ENCODE measurements around the gene HMGXB3.

HMGXB3 gene

GRCh38 chr5:150060471-150060870 lies 59.9 kb downstream of the HMGXB3 start:
- no peak for DNase-seq (ENCODE audit: low read depth)
- in situ Hi-C loops (cut with HindIII; ENCODE audit: low sequenced_read_pairs): no loop called here
- TF ChIP-seq CTCF (IDR thresholded peaks at IDR 0.05; ENCODE audit: low read depth, low read length, missing control alignments): no peak
- no peak overlapping the region for H3K4me3 ChIP-seq (ENCODE audit: low read depth, low read length)

- TF ChIP-seq CTCF (IDR thresholded peaks at IDR 0.05; ENCODE audit: low read depth, low read length, missing control alignments): no peak
- in situ Hi-C loops (cut with HindIII; ENCODE audit: low sequenced_read_pairs): no loop called here
- no peak overlapping the region for H3K4me3 ChIP-seq (ENCODE audit: low read depth, low read length)
- no peak for DNase-seq (ENCODE audit: low read depth)
Measured at GRCh38 chr5:150061538-150061995, 61.0 kb downstream of the HMGXB3 start.

- H3K4me3 ChIP-seq (ENCODE audit: low read depth, low read length): no peak overlapping the region
- in situ Hi-C loops (cut with HindIII; ENCODE audit: low sequenced_read_pairs): no loop called here
- DNase-seq (ENCODE audit: low read depth): no peak
- TF ChIP-seq CTCF (IDR thresholded peaks at IDR 0.05; ENCODE audit: low read depth, low read length, missing control alignments): no peak
Measured at GRCh38 chr5:150062216-150062922, 61.8 kb downstream of the HMGXB3 start.

- in situ Hi-C loops (cut with HindIII; ENCODE audit: low sequenced_read_pairs): no loop called here
- DNase-seq (ENCODE audit: low read depth): no peak
- no peak for TF ChIP-seq CTCF (IDR thresholded peaks at IDR 0.05; ENCODE audit: low read depth, low read length, missing control alignments)
- no peak overlapping the region for H3K4me3 ChIP-seq (ENCODE audit: low read depth, low read length)
Measured at GRCh38 chr5:150063638-150064037, 63.1 kb downstream of the HMGXB3 start.

- H3K4me3 ChIP-seq (ENCODE audit: low read depth, low read length): no peak overlapping the region
- in situ Hi-C loops (cut with HindIII; ENCODE audit: low sequenced_read_pairs): no loop called here
- no peak for DNase-seq (ENCODE audit: low read depth)
- TF ChIP-seq CTCF (IDR thresholded peaks at IDR 0.05; ENCODE audit: low read depth, low read length, missing control alignments): no peak
Measured at GRCh38 chr5:150064681-150065220, 64.2 kb downstream of the HMGXB3 start.

GRCh38 chr5:150065346-150065745 lies 64.8 kb downstream of the HMGXB3 start:
- in situ Hi-C loops (cut with HindIII; ENCODE audit: low sequenced_read_pairs): no loop called here

More at GRCh38 chr5:150065346-150065745, 64.8 kb downstream of the HMGXB3 start:
- peak; percentile 18 for DNase-seq (ENCODE audit: low read depth)
- TF ChIP-seq CTCF (IDR thresholded peaks at IDR 0.05; ENCODE audit: low read depth, low read length, missing control alignments): no peak
- H3K4me3 ChIP-seq (ENCODE audit: low read depth, low read length): no peak overlapping the region
